GM12873 (cell line): ENCODE measurements around the gene ARHGAP15.

Source experiments
- CTCF ChIP-seq: IDR thresholded peaks from 2 replicates; pipeline ENCODE4 v1.5.1; 2012; ENCODE audit warnings: low read depth, mild to moderate bottlenecking, moderate library complexity, low read length, control low read depth; ENCODE audit not compliant: insufficient read depth; ENCODE audit errors: missing control alignments

Gene ARHGAP15

DNA sequence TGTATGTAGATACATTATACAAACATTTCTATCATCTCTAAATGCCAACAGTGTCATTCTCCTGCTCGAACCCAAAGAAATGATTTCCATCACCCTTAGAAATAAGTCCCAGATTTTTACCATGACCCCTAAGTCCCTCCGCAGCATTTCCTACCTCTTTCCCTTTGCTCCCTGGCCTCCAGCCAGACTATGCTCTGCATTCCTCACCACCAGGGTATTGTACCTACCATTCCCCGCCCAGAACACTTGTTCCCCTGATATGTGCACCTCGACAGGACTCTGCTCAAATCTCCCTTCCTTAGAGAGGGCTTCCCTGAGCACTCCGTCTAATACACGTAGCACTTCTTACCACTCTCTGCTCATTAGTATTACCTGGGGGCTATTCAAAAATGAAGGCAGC lies 630.2 kb downstream of the ARHGAP15 start:
- no peak for TF ChIP-seq CTCF

DNA sequence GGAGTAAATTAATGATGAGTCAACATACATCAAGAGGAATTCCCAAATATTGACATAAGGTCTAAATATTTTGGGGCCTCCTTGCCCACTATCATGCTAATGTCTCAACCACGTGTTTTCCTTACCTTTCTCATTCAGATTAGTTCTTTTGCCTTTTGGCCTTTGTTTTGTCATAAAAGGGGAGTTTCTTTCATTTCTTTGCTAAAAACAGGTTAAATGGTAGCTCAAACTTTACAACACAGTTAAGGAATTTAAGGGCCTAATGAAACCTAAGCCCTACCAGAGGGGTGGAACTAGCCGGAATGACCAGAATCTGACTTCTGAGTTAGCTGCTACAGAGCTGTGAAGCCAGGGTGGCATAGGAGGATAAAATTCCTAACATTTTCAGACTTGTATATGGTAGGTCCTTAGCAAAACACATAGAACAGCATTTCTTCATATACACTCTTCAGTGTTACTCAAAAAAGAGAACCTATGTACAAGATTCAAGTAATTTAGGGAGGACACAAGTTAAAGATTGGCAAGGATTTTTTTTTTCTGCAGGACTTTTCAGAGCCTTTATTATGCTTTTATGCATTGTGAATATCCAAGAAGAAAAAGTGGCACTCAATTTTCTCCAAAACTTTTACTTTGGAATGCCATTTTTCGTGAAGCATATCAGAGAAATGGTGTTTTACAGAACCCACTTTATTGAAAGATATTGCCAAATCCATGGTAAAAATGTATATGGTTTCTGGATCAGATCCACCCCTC lies 633.1 kb downstream of the ARHGAP15 start:
- TF ChIP-seq CTCF: no peak

DNA sequence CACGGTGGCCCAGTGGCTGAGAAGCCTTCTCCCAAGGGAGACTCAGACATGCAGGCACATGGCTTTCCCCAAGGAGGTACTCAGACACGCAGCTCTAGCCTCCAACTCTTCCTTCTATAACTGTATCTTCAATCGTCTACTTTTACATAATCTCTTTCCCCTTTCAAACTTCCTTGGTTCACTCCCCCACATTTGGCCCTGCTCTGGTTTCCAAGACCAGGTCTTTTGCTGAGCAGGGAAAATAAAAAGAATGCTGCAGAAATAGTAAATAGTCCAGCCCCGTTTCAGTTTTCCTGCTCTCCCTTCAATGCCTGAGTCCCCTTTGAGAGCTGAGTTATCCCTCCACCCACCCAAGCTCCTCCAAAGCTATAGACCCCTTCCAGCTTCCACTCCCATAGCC lies 635.0 kb downstream of the ARHGAP15 start:
- TF ChIP-seq CTCF: no peak

- TF ChIP-seq CTCF: no peak
These were observed 635.5 kb downstream of the ARHGAP15 start for GRCh38 chr2:143764706-143765105.

GRCh38 chr2:143768991-143769390 lies 639.8 kb downstream of the ARHGAP15 start:
- TF ChIP-seq CTCF: no peak

DNA sequence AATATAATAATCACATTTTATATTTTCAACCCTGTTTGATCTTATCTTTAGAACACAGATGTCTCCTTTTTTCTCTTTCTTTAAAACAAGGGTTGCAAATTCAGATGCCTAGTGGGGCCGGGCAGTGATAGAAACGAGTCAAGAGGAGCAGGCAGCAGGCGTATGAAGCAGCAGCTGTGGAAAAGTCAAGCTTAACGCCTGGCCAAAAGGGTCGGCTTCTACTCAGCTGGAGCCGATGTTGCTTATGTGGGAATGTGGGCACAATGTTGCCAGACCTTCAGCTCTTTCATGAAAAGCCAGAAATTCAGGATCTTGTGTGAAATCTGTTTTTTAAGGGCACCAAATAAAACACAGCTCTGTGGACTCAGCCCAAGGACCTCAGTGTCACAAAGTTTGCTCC lies 642.7 kb downstream of the ARHGAP15 start:
- no peak for TF ChIP-seq CTCF

DNA sequence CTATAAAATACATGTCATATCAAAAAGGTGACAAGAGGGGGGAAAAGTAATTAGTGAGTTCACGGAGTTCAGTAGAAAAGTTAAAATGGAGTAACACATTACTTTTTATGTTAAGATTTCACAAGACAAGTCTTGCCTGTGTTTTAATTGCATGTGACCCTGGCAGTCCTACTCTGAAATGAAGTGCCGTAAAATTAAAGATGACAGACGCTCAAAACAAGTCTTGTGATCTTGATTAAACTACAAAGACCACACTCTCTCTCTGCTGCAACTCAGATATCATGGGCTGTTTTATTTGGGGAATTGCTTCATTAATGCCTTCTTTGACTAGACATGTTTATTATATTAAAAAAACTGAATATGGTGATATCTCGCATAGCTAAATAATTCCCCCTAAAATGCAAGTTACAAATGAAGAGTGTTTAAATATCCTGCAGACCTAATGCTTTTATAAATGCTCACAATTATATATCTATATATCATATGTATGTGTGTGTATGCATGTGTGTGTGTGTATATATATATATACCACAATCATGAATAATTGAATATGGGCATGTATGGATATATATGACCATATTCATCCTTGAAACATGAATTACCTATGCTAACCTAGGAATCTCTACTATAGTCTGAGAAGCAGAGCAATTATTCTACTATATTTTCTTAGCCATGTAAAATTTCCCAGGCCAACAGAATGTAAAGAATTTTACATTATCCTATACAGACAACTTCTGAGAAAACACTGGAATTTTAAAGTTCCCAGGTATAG lies 647.5 kb downstream of the ARHGAP15 start:
- TF ChIP-seq CTCF: no peak
